GM18517 (cell line): ENCODE measurements around the gene PRLH.
A peak's percentile ranks its signal among the peaks of the same experiment; 100 is the strongest.

Experiments used
- ATAC-seq: cut with Tn5 transposase; IDR thresholded peaks from one replicate; pipeline ENCODE4 v1.9.1; 2021; ENCODE audit warnings: mild to moderate bottlenecking, moderate library complexity; ENCODE audit not compliant: unreplicated experiment

PRLH gene

GRCh38 chr2:237566401-237567235, at the start of gene PRLH:
TSS of gene PRLH (plus strand) at chr2:237566574. CDS start at chr2:237566574, 0 bp downstream.
- ATAC-seq: no peak

- no peak for ATAC-seq
Measured at GRCh38 chr2:237517163-237517562, 49.2 kb upstream of the PRLH start.

DNA sequence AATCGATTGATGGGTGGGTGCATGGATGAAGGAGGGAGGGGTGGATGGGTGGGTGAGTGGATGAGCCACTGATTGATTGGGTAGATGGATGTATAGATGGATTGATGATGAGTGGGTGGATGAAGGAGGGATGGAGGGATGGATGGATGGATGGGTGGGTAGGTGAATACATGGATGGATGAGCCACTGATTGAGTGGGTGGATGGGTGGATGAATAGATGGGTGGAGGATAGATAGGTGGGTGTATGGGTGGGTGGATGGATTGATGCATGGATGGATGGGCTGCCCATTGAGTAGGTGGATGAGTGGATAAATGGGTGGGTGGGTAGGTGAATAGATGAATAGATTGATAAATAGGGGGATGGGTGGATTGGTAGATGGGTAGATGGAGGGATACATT, 48.4 kb upstream of the PRLH start:
- no peak for ATAC-seq

DNA sequence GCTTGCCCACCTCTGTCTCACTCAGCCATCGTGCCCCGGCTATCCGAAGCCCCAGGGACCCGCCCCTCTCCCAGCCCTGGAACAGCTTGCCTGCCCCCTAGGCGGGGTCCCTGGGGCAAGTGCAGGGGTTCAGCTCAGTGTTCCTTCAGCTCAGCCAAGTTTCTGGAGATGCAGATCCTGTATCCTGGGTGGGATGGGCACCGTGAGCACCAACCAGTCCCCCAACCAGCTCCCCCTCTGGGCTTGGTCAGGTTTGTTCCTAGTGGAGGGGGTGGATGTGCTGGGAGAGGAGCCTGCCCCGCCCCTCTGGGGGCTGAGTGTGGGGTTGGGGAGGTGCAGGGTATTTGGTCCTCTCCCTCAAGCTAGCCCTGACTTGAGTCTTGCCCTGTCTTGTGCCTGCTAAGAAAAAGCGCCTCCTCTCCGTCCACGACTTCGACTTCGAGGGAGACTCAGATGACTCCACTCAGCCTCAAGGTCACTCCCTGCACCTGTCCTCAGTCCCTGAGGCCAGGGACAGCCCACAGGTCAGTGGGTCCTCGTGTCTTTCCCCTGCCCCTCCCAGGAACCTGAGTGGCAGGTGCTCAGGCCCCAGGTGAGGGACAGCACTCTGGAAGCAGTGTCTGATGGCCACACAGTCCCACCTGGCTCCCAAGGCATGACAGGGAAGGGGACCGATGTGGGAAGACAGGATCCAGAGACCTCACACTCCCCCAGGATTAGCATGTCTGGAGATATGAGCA, 46.7 kb upstream of the PRLH start:
- no peak for ATAC-seq

DNA sequence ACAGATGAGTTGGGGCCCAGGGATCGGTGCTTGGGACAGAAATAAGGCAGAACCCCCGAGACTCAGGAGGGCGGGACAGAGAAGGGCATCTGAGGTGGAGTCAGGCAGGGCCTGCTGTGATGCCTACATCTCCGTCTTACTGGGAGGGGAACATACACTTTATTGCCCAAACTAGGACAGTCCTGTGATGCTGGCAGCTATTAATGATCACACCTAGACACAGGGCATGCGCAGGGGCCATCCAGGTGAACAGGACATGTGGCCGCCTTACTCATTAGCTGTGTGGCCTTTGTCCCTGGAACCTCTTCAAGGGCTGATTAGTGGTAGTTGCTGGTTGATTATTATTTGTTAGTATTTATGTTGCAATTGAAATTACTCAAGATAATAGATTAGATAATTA, 46.1 kb upstream of the PRLH start:
- no peak for ATAC-seq

DNA sequence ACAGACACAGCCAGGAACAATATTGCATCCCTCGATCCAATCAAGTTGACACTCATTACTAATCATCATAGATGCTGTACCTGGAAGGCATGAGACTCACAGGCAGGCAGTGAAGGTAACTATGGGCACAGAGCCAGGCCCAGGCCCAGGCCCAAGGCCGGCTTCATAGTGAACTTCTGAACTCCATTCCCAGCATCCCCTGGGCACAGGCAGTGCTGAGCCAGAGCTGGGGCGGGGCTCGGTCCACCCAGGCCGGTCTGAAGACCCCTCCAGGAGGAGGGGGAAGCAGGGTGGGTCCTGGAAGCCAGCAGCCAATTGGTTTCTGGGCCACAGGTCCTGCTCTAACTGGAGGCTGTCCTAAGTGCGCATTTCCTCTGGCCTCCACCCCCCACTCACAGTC, 41.7 kb upstream of the PRLH start:
- ATAC-seq: no peak

DNA sequence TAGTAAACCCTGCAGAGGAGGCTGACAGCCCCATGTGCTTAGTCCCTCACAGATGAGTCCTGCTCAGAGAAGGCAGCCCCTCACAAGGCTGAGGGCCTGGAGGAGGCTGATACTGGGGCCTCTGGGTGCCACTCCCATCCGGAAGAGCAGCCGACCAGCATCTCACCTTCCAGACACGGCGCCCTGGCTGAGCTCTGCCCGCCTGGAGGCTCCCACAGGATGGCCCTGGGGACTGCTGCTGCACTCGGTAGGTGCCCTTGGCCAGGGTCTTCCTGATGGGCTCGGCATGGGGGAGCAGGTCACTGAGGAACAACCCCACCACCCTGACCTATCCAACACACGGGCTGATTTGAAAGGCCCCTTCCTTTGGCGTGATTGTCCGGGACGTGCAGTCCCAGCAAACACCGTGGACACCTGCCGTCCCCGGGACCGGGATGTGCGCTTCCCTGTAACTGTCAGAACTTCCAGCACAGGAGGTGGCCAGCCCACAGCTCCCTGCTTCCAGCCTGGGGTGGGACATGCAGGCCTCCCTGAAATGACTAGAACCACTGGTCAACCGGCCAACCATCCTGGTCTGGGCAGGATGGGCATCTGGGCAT, 40.7 kb upstream of the PRLH start:
- ATAC-seq: no peak

DNA sequence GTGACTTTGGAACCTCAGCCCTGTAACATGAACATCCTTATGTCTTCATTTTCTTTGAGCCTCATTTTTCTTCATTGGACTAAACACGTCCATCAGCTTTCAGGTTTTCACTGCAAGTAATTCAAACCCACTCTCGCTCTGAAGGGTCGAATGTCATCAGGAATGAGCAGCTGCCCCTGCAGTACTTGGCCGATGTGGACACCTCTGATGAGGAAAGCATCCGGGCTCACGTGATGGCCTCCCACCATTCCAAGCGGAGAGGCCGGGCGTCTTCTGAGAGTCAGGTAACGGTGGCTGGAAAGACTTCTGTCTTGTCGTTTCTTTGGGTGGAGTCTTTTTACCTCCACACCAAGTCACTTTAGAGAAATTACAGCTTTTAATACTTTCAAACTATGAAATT, 39.1 kb upstream of the PRLH start:
- no peak for ATAC-seq

DNA sequence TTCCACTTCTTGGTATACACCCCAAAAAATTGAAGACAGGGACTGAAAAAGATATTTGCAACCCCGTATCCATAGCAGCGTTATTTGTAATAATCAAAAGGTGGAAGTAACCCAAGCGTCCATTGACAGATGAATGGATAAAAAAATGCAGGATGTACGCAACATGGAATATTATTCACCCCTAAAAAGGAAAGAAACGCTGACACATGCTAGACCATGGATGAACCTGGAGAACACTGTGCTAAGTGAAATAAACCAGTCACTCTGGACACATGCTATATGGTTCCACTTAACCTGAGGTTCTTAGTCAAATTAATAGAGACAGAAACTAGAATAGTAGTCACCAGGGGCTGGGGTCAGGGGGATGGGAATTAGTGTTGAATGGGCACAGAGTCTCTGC, 38.6 kb upstream of the PRLH start:
- no peak for ATAC-seq

GRCh38 chr2:237529452-237530402, 36.6 kb upstream of the PRLH start:
- ATAC-seq: peak; percentile 74

DNA sequence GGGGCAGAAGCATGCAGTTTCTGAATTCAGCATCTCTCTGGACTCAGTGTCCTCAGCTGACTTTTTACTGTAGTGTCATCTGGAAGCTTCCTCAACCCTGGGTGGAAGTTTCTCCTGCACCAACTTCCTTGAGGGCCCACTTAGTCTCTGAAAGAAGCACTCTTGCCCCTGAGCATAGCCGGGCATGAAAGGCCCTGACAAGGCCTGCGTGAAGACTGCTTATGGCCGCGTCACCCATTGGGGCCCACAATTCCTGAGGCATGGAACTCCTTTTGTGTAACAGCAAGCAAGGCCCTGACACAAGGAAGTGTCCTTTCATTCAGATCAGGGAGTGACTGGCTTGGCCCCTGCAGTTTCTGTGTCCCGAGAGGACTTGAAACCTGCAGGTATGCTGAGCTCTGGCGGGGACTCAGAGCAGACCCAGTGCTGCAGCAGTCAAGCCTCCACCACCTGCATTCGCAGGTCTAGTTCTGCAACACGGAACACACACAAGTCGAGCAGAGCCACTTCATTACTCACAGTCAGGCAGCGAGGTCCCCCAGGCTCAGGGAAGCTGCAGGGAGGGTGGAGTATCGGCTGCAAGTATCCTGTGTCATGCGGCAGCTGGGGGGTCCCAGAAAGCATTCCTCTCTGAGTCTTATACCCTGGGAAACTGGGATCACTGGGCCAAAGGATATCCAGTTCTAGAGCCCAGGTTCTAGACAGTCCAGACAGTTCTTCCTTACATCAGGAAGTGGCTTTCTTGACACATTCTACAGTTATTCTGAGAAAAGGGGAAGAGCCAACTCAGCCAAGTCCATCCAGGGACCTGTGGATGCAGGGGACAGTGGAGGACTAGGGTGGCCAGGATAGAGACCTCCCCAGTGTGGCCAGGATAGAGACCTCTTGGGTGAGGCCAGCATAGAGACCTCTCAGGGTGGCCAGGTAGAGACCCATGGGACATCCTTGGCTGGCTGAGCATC, 35.6 kb upstream of the PRLH start:
- ATAC-seq: no peak

DNA sequence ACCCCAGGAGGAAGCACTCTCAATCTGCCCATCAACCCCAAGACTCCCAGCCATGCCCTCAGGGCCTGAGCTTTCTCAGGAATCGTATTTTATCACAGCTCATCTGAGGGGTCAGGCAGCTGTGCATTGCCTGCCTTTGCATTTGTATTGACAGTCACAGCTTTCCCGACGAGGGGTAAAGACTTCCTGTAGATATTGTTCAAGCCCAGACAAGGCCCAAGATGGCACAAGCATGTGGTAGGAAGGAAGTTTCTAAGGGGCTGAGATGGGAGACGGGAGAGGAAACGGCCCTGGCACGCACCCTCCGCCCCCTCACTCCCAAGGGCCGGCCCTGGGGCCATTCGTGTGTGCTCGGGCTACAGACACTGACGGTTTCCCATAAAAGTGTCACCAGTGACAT, 34.2 kb upstream of the PRLH start:
- ATAC-seq: no peak

DNA sequence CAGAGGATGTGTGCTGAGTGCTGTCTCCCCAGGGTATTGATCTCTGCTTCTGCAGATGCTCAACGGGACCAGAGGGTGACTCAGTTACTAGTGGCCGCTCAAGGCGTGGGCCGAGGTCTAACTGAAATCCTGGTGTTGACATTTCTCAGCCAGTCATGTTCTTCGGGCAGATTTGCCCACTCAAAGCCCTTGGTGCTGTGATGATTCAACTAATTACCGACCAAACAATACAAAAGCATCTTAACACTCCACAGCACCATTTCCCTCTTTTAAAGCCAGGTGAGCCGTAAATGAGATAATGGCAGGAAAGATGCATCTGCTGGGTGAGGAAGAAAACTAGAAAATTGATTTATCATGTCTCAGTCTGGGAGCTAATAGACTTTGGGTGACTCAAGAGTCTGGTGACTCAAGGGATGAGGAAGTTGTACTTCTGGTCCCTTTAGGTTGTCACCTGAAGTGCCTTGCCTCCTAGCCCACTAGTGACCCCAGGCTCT, 32.7 kb upstream of the PRLH start:
- ATAC-seq: no peak

GRCh38 chr2:237534380-237534779, 32.0 kb upstream of the PRLH start:
- no peak for ATAC-seq

DNA sequence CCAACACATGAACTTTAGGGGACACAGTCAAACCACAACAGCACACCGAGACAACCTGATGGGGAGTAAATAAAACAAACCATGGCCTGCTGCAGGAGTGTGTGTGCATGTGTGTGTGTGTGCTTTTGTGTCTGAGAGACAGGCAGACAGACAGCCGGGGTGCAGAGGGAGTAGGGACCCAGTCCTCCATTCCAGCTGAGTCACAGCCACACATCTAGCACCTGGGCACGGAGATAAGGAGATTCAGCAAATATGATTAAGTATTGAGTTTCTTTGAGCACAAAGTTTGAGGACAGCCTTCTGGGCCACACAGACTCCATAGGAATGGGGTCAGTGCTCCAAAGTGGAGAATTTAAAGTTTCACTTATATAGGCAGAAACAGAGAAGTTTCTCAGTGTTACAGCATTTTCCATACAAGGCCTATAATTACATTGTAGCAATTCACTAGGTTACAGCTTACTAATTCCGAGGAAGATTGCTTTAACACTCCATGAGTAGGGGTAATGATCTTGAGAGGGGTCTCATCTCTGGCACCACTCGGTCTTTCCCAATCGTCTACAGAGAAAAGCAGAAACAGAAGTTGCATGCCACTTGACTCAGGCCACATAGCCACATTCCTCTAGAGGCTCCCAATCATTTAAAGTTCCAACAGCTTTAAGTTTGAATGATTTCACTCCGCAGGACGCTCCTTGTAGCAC, 30.8 kb upstream of the PRLH start:
- ATAC-seq: no peak

GRCh38 chr2:237536083-237536415, 30.3 kb upstream of the PRLH start:
- ATAC-seq: no peak

DNA sequence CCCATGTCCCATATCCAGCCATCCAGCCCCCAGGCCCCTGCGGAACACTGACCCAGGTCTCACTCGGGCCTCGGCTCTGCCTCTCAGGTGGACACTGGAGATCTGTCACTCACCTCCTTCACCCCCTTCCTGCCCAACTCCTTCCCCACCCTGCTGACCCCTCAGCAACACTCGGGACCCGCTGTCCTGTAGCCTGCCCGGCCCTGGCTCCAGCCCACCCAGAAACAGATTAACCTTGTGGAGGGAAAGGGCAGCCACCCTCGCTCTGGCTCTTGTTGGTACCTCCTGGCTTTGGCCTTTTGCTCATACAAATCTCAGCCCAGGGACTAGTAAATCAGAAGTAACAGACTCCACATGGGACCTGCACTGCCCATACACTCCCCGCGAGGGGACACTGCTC, 29.8 kb upstream of the PRLH start:
- ATAC-seq: no peak

DNA sequence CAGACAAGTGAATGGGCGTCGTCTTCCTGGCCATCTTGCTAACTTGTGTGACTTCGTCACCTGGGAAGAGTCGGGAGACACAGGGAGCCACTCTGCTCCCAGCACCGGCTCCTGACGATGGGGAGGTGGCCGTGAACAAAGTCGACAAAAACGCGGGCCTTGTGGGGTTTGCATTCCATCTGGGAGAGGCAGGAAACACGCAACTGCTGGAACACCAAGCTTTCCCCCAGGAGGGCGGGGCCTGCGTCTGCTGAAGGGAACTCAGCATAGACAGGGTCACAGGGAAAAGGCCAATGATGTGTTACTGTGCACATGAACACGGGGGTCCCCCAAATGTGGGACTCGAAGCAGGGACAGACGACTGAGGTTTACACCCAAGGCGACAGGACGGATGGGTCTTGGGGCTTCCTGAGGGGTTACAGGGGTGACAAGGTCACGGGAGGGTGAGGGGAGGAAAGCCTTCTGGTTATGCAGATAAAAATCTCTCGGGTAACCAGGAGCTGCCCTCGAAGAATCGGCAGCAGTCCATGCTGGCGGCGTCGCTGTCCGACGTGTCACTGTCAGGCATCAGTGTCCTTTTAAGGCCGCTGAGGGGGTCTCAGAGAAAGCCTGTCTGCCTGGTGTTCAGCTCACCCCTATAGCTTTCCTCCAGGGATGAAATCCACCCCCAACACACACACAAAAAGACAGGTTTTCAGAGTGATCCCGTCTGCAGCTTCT, 28.2 kb upstream of the PRLH start:
- no peak for ATAC-seq
